Measurements from ENCODE around the gene TLCD4. TPM values are rescaled to one million over a fixed set of nuclear protein-coding genes. Genes with fewer than 3 reads are reported as not detected.
A peak's percentile ranks its signal among the peaks of the same experiment; 100 is the strongest.

The TLCD4 gene
- total and polyA plus RNA-seq, 2 of the 13 experiments (the other 11 are each of a cell fraction or from before 2014, with no cell fraction given) = 4.7 to 14.5 TPM

DNA sequence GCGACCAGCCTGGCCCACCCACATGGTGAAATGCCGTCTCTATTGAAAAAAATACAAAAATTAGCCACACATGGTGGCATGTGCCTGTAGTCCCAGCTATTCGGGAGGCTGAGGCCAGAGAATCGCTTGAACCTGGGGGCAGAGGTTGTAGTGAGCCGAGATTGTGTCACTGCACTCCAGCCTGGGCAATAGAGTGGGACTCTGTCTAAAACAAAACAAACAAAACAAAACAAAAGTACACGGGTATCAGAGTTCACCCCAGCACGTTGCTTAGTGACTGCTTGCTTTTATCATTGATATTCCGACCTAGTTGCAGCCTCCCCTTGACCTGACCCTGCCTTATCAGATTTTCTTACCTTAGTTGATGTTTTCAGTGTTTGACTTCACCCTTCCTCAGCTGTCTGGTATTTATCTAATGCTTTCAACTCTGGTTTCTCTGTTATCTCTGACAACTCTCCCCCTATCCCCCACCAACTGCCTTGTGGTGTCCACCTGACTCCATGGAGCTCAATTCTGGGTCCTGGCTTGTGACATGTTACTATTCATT, 5.1 kb downstream of the TLCD4 start (continued):
- TF ChIP-seq, protein P1, sequence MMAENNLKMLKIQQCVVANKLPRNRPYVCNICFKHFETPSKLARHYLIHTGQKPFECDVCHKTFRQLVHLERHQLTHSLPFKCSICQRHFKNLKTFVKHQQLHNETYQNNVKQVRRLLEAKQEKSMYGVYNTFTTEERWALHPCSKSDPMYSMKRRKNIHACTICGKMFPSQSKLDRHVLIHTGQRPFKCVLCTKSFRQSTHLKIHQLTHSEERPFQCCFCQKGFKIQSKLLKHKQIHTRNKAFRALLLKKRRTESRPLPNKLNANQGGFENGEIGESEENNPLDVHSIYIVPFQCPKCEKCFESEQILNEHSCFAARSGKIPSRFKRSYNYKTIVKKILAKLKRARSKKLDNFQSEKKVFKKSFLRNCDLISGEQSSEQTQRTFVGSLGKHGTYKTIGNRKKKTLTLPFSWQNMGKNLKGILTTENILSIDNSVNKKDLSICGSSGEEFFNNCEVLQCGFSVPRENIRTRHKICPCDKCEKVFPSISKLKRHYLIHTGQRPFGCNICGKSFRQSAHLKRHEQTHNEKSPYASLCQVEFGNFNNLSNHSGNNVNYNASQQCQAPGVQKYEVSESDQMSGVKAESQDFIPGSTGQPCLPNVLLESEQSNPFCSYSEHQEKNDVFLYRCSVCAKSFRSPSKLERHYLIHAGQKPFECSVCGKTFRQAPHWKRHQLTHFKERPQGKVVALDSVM (CRISPR knock-in tag; IDR thresholded peaks at IDR 0.05) = peak; percentile 98
- TF ChIP-seq HIVEP1 (CRISPR knock-in tag; IDR thresholded peaks at IDR 0.05) (no peak), TOPORS (CRISPR knock-in tag; IDR thresholded peaks at IDR 0.05) (peak; percentile 55; the same call in 1 of the 2 replicates), FOXA1 (IDR thresholded peaks at IDR 0.05) (peak; percentile 41; the same call in 1 of the 2 replicates), FOXA1 (CRISPR knock-in tag; IDR thresholded peaks at IDR 0.05) (peak; percentile 84), ZNF7 (CRISPR knock-in tag; IDR thresholded peaks at IDR 0.05) (no peak), CAMTA2 (CRISPR knock-in tag; IDR thresholded peaks at IDR 0.05; ENCODE audit: borderline replicate concordance) (no peak), KLF16 (CRISPR knock-in tag; IDR thresholded peaks at IDR 0.05) (peak in 1 of 2 experiments; percentile 79; a peak in 2 of 4 replicates), ATF1 (CRISPR knock-in tag; IDR thresholded peaks at IDR 0.05) (peak; percentile 54), XRCC5 (optimal IDR thresholded peaks at IDR 0.05; ENCODE audit: low read length) (peak; percentile 29), ZMAT3 (CRISPR knock-in tag; conservative IDR thresholded peaks at IDR 0.05) (0 out of 2 replicates have a peak, but pooled peaks have one; percentile 12), KAT7 (CRISPR knock-in tag; IDR thresholded peaks at IDR 0.05; ENCODE audit: borderline replicate concordance) (peak; percentile 46; the same call in 1 of the 2 replicates), TBP (CRISPR knock-in tag; IDR thresholded peaks at IDR 0.05) (no peak)
- TF ChIP-seq, protein P2, sequence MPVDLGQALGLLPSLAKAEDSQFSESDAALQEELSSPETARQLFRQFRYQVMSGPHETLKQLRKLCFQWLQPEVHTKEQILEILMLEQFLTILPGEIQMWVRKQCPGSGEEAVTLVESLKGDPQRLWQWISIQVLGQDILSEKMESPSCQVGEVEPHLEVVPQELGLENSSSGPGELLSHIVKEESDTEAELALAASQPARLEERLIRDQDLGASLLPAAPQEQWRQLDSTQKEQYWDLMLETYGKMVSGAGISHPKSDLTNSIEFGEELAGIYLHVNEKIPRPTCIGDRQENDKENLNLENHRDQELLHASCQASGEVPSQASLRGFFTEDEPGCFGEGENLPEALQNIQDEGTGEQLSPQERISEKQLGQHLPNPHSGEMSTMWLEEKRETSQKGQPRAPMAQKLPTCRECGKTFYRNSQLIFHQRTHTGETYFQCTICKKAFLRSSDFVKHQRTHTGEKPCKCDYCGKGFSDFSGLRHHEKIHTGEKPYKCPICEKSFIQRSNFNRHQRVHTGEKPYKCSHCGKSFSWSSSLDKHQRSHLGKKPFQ (CRISPR knock-in tag; IDR thresholded peaks at IDR 0.05; ENCODE audit: insufficient replicate concordance) = no peak
- TF ChIP-seq, protein P3, sequence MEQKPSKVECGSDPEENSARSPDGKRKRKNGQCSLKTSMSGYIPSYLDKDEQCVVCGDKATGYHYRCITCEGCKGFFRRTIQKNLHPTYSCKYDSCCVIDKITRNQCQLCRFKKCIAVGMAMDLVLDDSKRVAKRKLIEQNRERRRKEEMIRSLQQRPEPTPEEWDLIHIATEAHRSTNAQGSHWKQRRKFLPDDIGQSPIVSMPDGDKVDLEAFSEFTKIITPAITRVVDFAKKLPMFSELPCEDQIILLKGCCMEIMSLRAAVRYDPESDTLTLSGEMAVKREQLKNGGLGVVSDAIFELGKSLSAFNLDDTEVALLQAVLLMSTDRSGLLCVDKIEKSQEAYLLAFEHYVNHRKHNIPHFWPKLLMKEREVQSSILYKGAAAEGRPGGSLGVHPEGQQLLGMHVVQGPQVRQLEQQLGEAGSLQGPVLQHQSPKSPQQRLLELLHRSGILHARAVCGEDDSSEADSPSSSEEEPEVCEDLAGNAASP (CRISPR knock-in tag; IDR thresholded peaks at IDR 0.05; ENCODE audit: borderline replicate concordance) = peak; percentile 89; the same call in 1 of the 2 replicates
- TF ChIP-seq, protein P4, sequence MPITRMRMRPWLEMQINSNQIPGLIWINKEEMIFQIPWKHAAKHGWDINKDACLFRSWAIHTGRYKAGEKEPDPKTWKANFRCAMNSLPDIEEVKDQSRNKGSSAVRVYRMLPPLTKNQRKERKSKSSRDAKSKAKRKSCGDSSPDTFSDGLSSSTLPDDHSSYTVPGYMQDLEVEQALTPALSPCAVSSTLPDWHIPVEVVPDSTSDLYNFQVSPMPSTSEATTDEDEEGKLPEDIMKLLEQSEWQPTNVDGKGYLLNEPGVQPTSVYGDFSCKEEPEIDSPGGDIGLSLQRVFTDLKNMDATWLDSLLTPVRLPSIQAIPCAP (CRISPR knock-in tag; IDR thresholded peaks at IDR 0.05; ENCODE audit: low read depth) = no peak
- TF ChIP-seq, protein P5, sequence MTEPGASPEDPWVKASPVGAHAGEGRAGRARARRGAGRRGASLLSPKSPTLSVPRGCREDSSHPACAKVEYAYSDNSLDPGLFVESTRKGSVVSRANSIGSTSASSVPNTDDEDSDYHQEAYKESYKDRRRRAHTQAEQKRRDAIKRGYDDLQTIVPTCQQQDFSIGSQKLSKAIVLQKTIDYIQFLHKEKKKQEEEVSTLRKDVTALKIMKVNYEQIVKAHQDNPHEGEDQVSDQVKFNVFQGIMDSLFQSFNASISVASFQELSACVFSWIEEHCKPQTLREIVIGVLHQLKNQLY (CRISPR knock-in tag; IDR thresholded peaks at IDR 0.05) = peak; percentile 87; the same call in 1 of the 2 replicates
- TF ChIP-seq, protein P6, sequence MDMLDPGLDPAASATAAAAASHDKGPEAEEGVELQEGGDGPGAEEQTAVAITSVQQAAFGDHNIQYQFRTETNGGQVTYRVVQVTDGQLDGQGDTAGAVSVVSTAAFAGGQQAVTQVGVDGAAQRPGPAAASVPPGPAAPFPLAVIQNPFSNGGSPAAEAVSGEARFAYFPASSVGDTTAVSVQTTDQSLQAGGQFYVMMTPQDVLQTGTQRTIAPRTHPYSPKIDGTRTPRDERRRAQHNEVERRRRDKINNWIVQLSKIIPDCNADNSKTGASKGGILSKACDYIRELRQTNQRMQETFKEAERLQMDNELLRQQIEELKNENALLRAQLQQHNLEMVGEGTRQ (IDR thresholded peaks at IDR 0.05; ENCODE audit: low read depth, low read length) = no peak
- TF ChIP-seq, protein P6 (CRISPR knock-in tag; IDR thresholded peaks at IDR 0.05; ENCODE audit: borderline replicate concordance) = no peak
